ENCODE measurements around the gene SYS1.
A peak's percentile ranks its signal among the peaks of the same experiment; 100 is the strongest.
"Not testable (repeated sequence)": the region's sequence is repeated elsewhere in the genome, so short reads cannot be mapped to it uniquely, and the experiment has no call there.

SYS1 gene

DNA sequence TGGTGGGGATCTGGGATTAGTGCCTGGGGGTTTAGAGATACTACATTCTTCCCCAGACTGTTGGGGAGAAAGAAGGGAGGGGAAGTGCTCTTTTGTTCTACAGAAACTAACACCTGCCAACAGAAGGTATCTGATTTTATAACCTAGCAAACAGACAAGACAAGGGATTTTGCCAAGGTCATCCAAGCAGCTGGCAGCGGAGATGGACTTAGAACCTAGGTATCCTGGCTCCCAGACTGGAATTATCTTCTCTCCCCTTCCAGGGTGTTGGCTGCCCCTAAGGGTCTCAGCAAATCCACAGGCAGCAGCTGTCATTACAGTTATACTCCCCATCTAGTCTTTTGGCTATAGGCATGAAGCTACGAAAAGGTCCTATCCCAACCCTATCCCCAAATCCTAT lies 23.2 kb upstream of the SYS1 start:
- no peak for DNase-seq (ENCODE audit: low read depth in 2 of 2)

DNA sequence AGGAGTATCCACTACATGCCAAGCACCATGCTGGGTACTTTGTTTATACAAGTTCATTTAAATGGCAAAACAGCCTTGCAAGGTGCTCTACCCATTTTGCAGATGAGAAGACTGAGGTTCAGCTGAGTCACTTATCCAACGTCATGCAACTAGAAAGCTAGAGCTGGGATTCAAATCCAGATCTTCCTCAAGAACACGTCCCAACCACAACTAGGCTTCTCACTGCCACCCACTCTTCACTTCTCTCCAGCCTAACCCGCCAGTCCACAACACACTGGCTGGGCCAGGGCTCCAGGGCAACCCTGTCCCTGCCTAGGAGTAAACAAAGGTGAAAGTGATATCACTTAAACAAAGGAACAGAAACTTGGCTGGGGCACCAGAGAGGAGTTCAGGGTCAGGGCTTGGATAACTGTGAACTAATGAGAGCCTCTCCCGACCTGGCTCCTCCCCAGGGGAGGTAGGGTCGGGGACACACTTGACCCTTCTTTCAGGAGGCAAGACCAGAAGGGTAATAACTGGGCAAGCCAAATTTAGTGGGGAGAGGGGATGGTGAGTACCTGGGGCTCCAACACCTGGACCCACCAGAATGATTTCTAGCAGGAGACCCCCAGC lies 22.6 kb upstream of the SYS1 start:
- no peak for DNase-seq (ENCODE audit: low read depth in 2 of 2)

DNA sequence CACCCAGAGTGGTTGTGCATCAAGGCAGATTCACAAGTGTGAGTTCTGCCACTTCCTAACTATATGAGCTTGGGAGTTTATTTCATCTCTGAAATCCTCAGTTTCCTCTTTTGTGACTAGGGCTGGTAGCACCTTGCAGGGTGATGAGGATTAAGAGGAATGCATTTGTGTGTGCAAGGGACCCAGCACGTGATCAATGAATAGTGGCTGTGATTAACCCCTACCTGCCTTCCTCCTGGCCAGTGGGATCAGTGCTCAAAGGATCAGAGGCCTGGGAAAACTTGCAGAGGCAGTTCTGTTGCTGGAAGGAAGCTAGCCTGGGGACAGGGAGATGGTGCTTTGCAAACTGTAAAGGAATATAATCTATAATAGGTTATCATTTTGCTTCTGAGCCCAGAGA lies 22.0 kb upstream of the SYS1 start:
- no peak for DNase-seq (ENCODE audit: low read depth in 2 of 2)

DNA sequence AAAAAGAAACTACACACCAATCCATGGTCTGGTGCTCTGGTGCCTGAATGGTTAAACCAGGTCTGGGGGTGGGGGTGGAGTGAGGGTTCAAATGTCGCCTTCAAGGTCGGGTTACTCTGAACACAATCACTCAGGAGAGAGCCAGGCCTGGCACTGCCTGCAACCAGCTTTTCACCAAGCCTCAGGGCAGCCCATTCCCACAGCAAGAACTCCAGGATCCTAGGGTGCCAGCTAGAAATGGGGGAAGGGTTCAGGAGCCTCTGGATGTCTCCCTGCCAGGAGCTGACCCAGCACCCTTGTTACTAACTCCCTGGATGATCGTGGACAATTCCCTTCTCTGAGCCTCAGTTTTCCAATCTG lies 21.4 kb upstream of the SYS1 start:
- no peak for DNase-seq (ENCODE audit: low read depth in 2 of 2)

DNA sequence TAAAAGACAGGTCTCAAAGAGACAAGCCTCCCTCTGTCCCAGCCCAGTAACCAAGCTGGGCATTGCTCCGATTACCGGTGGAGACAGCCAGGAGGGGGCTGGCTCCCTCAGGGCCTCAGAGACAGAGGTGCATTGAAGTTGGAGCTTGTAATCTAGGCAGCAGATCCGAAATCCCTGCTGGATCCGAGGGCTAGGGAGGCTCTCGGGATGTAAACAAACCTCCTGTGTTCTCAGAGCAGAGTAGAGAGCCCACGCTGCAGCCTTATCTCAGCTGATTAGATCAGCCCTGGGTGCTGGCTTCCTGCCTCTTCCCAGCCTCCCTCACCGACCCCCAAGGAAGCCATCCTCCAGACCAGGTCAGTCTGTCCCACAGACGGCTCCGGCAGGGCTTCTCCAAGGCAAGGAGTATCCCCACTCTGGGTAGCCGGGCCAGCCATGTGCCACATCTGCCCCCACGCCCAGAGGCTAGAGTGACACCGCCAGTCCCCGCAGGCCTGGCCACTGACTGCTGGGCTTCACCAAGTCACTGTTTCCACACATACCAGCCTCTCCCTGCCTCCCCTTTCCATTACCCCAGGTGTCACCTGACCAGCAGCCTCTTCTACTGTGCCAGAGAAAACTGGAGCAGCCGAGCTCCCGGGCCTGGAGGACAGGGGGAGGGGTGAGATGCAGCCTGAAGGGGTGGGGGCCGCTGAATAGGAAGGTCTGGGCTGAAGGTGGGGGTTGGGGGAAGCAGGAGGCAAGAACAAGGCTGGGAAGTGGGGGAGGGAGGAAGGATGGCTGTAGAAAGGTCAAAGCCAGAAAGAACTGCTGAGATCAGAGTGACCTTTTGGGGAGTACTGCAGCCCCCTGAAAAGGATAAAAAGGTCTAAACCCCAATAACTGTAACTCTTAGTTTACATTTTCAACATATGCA lies 20.8 kb upstream of the SYS1 start:
- no peak for DNase-seq (ENCODE audit: low read depth in 2 of 2)

DNA sequence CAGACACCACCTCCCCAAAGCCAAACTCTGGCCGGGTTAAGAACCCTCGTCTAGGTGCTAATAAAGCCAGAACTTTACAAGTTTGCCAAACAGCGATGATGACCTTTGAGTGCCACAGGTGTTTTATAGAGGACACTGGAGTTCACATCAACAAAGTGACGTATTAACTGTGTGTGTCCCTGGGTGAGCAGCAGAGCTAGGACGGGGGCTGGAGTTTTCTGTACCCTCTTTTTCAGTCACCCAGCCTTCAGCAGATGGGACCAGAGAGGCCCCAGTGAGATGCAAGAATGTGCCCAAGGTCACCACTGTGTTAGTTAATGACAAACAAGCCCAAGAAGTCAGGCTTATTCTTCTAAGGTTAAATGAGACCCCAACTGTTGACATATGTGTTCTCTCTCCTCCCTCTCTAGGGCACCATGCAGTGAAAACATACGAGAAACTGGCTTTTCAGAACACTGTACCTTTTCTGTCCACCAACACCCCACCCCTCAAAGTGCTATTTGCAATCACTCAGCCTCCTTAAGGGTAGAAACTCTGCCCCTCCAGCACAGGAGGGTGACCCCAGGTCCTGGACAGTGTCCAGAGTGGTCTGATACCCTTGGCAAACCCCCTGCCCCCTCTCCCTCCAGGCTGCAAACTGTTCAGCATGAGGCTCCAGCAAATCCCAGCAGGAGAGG lies 20.0 kb upstream of the SYS1 start:
- DNase-seq (ENCODE audit: low read depth in 2 of 2): no peak

DNA sequence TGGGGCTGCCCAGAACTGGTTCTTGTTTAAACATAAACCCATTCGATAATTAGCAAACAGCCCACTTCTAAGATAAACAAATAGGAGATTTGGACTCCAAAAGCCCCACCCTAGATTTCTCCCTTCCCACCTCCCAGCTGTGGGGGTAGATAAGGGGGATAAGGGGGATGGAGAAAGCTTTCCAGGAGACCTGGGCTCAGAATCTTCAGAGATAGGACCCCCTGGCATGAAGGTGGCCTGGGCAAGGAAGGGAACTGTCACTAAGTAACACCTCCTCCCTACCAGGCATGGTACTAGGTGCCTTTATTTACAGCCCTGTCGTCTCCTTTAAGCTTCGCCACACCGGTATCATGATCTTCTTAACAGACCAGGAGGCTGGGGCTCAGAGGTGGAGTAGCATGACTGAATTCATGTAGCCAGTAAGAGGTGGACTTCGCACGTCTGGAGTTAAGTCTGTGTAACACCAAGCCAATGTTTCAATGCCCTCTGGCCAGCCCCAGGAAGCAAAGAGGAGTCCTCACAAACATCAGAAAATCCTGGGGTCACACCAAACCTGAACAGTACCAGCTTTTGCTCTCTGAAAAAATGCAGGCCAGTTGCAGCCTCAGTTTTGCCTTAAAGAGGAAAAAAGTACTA lies 19.3 kb upstream of the SYS1 start:
- DNase-seq (ENCODE audit: low read depth in 2 of 2): no peak

DNA sequence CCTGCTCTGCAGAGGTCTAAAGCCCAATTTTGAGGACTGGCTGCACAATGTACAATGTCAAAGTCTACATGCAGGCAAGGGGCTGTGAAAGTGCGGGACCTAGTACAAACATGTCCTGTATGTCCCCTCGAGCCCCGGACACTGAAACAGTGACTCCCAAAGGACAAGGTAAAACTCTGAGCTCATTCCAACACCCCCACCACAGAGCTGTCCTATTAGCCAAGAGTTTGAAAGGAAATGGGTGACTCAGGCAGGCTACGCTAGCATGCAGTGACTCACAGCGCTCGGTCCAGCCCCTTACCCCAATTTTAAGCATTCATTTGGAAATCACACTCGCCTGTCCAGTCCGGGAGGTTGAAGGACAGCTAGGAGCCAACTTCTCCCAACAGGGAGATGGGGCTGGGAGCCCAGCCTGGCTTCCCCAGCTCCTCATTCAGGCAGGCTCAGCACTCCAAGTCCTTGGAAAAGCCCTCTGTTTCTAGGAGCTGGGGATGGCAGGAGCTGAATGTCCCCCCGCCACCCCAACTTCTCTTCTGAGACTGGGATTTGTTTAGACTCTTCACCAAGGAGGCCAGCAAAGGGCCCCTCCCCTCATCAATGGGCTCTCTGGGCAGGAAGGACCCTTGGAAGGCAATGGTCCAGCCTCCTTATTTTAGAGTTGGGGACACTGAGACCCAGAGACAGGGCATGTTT lies 18.6 kb upstream of the SYS1 start:
- no peak for DNase-seq (ENCODE audit: low read depth in 2 of 2)

DNA sequence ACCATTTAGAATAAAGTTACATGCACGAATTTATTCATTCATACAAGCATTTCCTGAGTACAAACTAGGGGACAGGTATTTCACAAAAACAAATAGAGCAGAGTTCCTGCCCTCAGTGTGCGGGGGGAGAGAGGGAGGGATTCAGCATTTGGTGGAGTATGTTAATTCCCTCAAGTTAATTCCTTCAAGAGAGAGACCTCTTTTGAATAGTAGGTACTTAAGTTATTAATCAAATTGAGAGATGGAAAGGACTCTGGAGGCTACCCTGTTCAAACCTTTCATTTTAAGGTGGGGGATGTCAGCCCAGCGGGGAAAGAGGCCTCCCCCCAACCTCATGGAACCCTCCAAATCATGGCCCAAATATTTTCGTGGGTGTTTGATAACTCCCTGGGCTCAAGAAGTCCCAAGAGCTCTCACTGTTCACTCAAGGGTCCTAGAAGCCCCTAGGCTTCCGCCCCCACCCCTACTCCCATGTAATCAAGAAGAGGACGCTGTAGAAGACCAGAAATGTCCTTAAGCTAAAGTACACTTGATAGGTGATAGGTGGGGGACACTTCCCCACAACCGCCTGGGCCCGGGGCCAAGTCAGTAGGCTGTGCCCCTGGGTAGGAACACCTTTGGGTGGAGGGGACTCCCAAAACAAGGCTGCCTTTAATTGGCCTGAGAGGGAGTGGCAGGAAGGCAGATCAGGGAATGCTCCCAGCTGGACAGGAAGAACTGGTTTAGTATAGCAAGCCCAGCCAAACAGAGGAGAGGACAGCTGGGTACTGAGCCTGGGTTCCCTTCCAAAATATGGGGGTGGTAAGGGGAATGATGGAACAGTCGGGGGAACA lies 17.6 kb upstream of the SYS1 start:
- DNase-seq (ENCODE audit: low read depth in 2 of 2): no peak

DNA sequence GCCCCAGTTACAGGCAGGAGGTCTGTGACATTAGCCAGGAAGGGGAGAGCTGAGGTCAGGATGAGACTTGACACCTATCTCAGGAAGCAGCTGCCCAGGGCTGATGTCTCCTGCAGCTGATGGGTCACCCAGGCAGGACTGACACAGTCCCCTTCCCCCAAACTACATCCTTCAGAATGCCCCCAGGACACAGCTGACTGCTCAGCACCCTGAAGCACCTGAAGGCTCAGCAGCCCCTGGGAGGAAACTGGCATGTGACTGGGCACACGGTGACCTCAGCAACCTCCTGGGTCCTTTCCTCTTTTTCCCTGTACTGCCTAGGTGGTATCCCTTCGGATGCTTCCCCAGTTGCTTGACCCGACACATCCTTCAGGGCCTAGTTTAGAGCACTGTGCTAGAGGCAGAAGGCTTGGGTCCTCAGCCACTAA lies 16.7 kb upstream of the SYS1 start:
- no peak for DNase-seq (ENCODE audit: low read depth in 2 of 2)

DNA sequence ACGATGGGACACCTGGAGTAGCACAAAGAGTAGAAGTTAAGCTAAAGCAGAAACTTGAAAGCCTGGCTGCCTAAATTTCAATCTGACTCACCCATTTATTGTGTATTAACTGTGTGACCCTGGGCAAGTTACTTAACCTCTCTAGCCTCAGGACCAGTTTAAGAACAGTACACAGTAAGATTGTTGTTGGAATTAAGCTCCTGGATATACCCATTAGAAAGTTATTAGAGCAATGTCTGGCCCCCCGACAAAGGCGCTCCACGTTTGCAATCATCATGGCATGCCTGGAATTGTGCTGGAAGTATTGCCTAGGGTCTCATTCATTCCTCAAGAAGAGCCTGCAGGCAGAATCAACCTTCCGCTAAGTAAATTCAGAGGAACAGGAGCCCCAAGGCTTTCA lies 16.1 kb upstream of the SYS1 start:
- DNase-seq (ENCODE audit: low read depth in 2 of 2): no peak

DNA sequence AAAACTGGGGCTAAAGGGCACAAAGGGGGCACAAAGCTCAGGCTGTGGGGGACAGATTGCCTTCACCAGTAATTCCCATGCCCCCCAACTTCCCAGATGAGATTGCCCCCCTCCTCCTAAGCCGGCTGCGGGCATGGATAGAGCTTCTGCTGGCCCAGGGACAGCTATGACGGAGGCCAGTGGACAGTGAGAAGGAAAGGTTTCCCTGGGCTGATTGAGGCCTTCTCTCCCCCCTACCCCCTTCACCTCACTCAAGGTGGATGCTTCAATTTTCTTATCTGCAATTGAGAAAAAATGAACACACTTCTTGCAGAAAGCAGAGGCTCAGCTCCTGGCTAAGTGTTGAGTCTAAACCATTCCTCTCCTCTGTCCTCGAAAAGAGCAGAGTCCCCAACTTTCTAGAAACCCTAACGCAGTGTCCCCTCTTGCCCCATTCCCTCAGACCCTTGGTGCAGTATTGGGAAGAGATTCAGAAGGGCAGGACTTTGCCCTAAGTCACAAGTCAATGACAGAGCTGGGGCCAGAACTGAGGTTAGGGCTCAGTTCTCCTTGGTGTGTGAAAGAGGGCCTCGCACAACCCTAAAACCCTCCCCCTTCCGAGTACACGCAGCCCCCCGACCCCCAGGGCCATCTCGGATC lies 15.5 kb upstream of the SYS1 start:
- DNase-seq (ENCODE audit: low read depth in 2 of 2): no peak

DNA sequence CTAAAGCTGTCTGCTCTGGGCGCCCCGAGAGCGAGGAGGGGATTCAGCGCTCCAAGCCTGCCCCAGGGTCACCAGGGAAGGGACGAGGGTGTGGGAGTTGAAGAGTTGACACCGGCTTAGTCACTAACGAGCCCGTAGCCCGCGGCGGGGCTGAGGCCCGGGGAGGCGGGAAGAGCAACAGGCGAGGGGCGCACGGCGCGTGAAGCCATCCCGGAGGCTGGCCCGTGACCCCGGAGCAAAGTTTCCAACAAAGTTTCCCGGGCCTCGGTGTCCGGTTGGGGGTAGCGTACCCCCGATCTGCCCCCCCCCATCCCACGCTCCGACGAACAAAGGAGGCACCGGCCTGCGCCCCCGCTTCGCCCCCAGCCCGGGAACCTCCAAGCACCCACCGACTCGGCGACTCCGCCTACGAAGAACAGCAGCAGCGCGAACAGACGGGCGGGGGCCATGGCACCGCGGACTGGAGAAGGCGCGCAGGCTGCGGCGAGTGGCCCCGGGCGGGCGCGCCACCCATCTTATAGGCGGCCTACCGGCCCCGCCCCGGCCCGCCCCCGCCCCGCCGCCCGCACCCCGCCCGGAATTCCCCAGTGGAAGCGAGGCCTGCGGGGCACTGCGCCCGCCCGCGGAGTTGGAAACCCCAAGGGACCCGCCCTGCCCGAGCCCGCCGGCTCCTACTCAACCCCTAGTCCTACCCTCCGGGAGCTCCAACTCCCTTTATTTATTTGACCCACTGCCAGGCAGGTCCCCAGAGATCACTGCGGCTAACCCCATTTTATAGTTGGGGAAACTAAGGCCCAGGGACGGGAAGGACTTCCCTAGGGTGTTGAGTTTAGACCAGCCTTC lies 14.8 kb upstream of the SYS1 start, which contains the start of gene SDC4:
TSS of gene SDC4 (minus strand) at position 489 of the 843 bp plus-strand sequence. CDS start at position 449, 40 bp downstream.
- DNase-seq (ENCODE audit: low read depth in 2 of 2): peak; percentile 53 to 66

DNA sequence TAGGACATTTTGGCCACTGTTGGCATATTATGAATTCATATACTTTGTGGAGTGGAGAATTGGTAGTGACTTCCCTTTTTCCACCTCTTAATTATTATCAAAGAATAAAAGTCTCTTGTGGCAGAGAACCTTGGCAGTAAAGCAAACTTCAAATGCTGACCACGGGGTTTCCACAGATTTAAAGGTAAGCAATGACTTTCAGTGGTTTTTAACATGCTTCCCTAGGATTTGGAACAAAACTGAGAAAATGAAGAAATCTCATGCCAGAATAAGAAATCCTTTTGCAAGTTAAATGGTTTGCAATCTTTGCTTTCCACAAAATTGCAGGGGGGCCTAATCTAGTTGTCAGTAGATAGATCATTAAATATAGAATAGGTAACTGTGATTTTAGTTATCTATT lies 12.7 kb upstream of the SYS1 start:
- DNase-seq (ENCODE audit: low read depth in 2 of 2): no peak

DNA sequence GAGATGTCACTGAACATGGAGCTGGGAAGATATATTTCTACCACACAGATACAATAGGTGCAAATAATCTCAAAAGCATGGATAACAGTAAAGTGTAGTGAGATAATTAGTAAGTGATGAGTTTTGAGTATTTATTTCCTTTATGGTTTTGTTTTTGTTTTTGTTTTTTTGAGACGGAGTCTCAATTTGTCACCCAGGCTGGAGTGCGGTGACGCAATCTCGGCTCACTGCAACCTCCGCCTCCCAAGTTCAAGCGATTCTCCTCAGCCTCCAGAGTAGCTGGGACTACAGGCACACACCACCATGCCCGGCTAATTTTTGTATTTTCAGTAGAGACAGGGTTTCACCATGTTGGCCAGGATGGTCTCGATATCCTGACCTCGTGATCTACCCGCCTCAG lies 12.2 kb upstream of the SYS1 start:
- not testable (repeated sequence) for DNase-seq (ENCODE audit: low read depth in 2 of 2)

DNA sequence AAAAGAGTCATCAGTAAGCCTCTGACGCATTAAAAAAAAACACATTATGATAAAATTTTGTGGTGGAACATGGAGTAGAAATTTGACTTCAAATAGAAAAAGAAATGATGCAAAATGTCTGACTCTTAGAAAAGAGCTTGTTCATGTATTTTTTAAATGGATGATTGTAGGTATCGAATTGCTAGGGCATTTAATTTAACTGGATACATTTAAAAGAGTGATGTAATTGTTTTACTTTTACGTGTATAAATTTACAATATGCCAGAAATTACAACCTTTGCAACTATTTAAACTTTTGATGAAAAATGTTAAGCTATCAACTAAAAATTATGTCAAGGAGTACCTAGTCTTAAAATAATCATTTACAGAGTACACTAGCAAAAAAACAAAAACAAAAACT lies 10.2 kb upstream of the SYS1 start:
- no peak for DNase-seq (ENCODE audit: low read depth in 2 of 2)

DNA sequence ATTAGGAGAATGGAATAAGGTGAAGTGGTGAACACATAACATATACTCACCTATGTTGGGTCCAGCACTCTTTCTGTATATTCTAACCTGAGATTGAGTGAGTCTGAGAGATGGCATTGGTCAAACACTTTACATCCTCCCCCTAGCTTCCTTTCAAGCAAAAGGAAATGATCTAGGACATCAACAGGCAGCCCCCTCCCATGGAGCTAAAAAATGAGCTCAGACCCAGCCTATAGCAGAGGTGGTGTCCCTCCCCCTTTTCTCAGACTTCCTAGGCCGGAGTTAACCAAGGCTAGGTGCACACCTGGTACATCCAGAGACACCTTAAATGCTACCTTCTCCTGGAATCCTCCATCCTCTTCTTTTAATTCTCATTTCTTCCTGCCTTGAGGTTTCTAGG lies 9.2 kb upstream of the SYS1 start:
- DNase-seq (ENCODE audit: low read depth in 2 of 2): no peak

DNA sequence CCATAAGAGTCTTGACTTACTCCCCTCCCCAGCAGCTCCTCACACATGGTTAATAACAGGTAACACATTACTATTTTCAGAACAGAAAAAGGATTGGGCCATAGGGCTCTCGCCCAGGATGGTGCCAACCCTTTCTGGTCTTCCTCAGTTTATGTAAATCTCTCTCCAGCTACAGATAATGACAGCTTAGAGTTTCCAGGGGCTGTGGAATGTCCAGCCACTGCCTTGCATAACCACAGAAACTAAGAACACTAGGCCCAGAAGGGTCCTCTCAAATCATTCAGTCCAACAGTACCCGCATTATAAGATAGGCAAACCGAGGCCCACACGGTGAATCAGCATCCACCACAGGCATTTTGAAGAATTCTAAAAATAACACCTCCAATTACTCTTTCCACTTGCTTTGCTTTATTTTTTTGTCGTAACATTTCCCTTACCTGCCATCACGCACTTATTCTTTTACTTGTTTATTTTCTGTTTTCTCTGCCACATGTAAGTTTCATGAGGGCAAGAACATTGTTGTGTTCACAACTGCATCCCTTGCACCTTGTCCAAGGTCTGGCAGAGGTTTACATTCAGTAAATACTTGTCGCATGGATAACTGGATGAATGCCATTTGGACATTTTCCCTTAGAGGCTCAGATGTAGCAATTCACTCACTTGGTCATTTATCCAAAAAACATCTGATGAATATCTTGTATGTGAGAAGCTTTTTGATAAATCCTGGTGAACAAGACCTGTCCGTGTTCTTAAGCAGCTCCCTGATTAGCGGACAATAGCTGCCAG lies 8.3 kb upstream of the SYS1 start:
- peak in 1 of 2 donors; percentile 28 for DNase-seq (ENCODE audit: low read depth in 2 of 2)

Data from stimulated activated CD8-positive, alpha-beta memory T cell treated with anti-CD3 and anti-CD28 coated beads, Interleukin-2, amount 100 ng/mL, for 48 hours (primary cell).